ENCODE data around the gene ACOT9. TPM values are rescaled to one million over a fixed set of nuclear protein-coding genes. Genes with fewer than 3 reads are reported as not detected.
"Not testable (repeated sequence)": the region's sequence is repeated elsewhere in the genome, so short reads cannot be mapped to it uniquely, and the experiment has no call there.

Gene ACOT9
- total and polyA plus RNA-seq, 7 donors: 18.0 to 63.1 (median 32.6) TPM

DNA sequence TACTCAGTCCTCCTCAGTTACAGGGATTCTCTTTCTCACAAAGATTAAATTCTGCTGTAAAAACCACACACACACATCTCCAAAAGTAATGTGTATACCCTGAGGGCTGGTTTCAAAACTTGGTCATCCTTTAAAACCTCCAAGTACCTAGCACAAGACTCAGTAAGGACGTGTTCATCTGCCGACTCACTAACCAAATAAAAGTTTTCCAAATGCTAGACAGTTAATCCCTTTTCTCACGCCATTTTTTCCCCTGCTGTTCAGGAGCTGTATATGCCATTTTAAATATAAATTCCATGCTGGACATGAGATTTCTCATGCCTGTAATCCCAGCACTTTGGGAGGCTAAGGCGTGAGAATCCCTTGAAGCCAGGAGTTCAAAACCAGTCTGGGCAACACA, 35.9 kb upstream of the ACOT9 start:
- WGBS, 2 donors: 65 to 84% methylated on average over 4 of the region's 4 CpGs
- no peak overlapping the region for H3K4me3 ChIP-seq
- H3K27me3 ChIP-seq: no peaks in the 10 kb centered on the region
- no peaks in the 10 kb centered on the region for H3K9me3 ChIP-seq
- DNase-seq: no peak
- H3K27ac ChIP-seq: no peak overlapping the region
- H3K4me1 ChIP-seq: no peaks in the 10 kb centered on the region
- no peaks in the 10 kb centered on the region for H3K36me3 ChIP-seq
- intact Hi-C loops (cut with DNase I): no loop called here
- TF ChIP-seq, protein P1, sequence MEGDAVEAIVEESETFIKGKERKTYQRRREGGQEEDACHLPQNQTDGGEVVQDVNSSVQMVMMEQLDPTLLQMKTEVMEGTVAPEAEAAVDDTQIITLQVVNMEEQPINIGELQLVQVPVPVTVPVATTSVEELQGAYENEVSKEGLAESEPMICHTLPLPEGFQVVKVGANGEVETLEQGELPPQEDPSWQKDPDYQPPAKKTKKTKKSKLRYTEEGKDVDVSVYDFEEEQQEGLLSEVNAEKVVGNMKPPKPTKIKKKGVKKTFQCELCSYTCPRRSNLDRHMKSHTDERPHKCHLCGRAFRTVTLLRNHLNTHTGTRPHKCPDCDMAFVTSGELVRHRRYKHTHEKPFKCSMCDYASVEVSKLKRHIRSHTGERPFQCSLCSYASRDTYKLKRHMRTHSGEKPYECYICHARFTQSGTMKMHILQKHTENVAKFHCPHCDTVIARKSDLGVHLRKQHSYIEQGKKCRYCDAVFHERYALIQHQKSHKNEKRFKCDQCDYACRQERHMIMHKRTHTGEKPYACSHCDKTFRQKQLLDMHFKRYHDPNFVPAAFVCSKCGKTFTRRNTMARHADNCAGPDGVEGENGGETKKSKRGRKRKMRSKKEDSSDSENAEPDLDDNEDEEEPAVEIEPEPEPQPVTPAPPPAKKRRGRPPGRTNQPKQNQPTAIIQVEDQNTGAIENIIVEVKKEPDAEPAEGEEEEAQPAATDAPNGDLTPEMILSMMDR (IDR thresholded peaks at IDR 0.05): no peak
- TF ChIP-seq POLR2AphosphoS5 (IDR thresholded peaks at IDR 0.05) (no peak), POLR2A (IDR thresholded peaks at IDR 0.05) (no peak), EP300 (IDR thresholded peaks at IDR 0.05) (no peak)

DNA sequence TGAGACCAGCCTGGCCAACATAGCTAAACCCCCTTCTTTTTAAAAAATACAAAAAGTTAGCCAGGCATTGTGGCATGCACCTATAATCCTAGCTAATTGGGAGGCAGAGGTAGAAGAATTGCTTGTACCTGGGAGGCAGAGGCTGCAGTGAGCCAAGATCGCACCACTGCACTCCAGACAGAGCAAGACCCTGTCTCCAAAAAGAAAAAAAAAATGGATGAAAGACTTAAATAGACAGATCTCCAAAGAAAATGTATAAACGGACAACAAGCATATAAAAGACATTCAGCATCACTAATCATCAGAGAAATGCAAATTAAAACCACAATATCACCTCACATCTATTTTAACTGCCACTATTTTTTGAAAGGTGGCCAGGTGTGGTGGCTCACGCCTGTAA, 33.3 kb upstream of the ACOT9 start:
- H3K27ac ChIP-seq: no peak overlapping the region
- no peak for TF ChIP-seq POLR2A (IDR thresholded peaks at IDR 0.05)
- TF ChIP-seq, protein P1 (IDR thresholded peaks at IDR 0.05): no peak
- 83 to 94% methylated on average over 3 of the region's 3 CpGs for WGBS, 2 donors
- intact Hi-C loops (cut with DNase I): no loop called here
- H3K9me3 ChIP-seq: no peaks in the 10 kb centered on the region
- no peak for DNase-seq
- no peak overlapping the region for H3K4me3 ChIP-seq
- H3K36me3 ChIP-seq: no peaks in the 10 kb centered on the region
- no peaks in the 10 kb centered on the region for H3K27me3 ChIP-seq
- no peaks in the 10 kb centered on the region for H3K4me1 ChIP-seq

DNA sequence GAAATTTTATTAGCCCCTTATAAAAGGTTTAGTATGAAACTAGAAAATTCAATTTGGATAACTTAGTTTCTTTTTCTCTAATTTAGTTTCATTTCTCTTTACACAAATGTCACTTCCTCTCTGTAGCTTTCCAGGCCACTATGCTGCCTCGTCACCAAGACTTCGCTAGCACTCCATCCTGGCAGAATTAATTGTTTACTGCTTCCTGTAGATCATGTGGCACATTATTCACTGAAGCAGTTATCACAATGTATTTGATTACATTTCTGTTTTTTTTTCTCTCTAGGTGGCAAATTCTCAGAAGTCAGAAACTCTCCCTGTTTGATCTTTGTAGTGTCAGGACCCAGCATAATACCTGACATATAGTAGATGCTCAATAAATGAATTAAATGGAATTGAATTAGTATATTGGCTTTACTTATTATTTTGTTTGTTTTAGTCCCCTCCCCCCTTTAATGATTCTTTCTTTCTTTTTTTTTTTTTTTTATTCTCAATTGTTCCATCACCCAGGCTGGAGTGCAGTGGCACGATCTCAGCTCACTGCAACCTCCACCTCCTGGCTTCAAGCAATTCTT, 30.6 kb upstream of the ACOT9 start:
- no peaks in the 10 kb centered on the region for H3K9me3 ChIP-seq
- H3K27ac ChIP-seq: peak overlapping the region in 2 of 4 donors; percentile 2 to 18
- 40 to 55% methylated on average over 3 of the region's 3 CpGs for WGBS, 2 donors
- intact Hi-C loops (cut with DNase I): no loop called here
- no peaks in the 10 kb centered on the region for H3K36me3 ChIP-seq
- TF ChIP-seq EP300 (IDR thresholded peaks at IDR 0.05): no peak
- no peak for TF ChIP-seq POLR2AphosphoS5 (IDR thresholded peaks at IDR 0.05)
- TF ChIP-seq POLR2A (IDR thresholded peaks at IDR 0.05): no peak
- TF ChIP-seq, protein P1 (IDR thresholded peaks at IDR 0.05): no peak
- no peaks in the 10 kb centered on the region for H3K27me3 ChIP-seq
- no peak for DNase-seq
- no peak overlapping the region for H3K4me3 ChIP-seq
- no peaks in the 10 kb centered on the region for H3K4me1 ChIP-seq

DNA sequence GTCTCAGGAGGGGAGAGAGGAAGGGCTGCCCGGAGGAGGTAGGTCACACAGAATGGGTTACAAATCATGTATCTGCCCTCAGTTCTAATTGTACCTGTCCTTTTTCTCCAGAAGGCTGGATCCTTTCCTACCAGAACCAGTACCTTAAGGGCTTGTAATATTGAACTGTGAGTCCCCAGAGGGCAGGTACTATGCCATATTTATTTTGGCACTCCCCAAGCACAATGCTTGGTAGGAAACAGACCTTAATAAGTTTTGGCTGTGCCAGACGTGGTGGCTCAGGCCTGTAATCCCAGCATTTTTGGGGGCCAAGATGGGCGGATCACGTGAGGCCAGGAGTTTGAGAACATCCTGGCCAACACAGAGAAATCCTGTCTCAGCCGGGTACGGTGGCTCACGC, 28.0 kb upstream of the ACOT9 start:
- H3K36me3 ChIP-seq; H3K27me3 ChIP-seq; H3K4me1 ChIP-seq; DNase-seq; intact Hi-C loops (cut with DNase I); H3K4me3 ChIP-seq; H3K9me3 ChIP-seq; H3K27ac ChIP-seq: not testable (repeated sequence)
- WGBS, 2 donors: 94 to 95% methylated on average over 7 of the region's 7 CpGs

DNA sequence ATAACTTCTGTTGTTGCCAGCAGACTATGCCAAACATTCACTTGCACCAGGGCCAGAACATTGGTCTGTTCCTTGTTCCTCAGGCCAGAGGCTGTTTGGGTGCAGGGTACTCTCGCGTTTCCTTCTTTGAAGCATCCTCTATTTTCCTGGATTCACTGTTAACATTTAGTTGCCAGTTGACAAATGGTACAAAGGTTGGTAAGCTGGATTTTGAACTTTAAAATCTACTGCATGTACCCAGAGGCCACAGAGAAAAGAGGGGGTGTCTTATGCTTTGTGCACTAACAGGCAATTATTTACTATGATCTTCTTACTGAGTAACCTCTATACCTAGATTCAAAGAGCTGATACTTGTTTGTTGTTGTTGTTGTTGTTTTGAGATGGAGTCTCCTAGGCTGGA, 27.1 kb upstream of the ACOT9 start:
- Histone ChIP-seq H3K4me1 (no peaks in the 10 kb centered on the region), H3K4me3 (no peak overlapping the region), H3K9me3 (no peaks in the 10 kb centered on the region), H3K27ac (no peak overlapping the region), H3K36me3 (no peaks in the 10 kb centered on the region), H3K27me3 (no peaks in the 10 kb centered on the region)
- WGBS, 2 donors: 39 to 77% methylated on average over 2 of the region's 2 CpGs
- TF ChIP-seq, protein P1 (IDR thresholded peaks at IDR 0.05): no peak
- TF ChIP-seq POLR2A (IDR thresholded peaks at IDR 0.05) (no peak), EP300 (IDR thresholded peaks at IDR 0.05) (no peak), POLR2AphosphoS5 (IDR thresholded peaks at IDR 0.05) (no peak)
- DNase-seq: no peak
- intact Hi-C loops (cut with DNase I): no loop called here

Measured in sigmoid colon (tissue), 7 donors.